Measurements from ENCODE around the gene ADM2.

DNA sequence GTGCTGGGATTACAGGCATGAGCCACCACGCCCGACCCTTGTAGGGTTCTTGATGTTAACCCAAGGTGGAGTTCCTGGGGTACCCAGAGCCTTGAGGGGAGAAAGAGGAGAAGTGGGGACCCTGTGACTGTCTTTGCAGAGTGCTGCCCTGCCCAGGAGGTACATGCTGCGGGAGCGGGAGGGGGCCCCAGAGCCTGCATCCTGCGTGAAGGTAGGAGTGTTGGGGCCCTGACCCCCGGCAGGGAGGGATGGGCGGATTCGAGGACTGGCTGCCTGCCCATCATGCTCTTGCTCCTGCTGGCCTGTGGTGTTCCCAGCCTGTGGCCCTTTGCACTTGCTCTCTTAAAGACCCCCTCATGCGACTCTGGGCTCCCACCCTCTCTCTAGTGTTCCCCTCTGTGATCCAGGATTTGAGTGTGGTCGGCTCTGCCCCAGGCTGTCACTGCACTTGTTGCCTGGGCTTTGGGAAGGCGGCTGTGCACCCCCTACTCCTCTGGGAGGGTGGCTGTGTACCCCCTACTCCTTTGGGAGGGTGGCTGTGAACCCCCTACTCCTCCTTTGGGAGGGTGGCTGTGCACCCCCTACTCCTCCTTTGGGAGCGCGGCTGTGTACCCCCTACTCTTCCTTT, 39.6 kb downstream of the ADM2 start:
- TF ChIP-seq, protein P1, sequence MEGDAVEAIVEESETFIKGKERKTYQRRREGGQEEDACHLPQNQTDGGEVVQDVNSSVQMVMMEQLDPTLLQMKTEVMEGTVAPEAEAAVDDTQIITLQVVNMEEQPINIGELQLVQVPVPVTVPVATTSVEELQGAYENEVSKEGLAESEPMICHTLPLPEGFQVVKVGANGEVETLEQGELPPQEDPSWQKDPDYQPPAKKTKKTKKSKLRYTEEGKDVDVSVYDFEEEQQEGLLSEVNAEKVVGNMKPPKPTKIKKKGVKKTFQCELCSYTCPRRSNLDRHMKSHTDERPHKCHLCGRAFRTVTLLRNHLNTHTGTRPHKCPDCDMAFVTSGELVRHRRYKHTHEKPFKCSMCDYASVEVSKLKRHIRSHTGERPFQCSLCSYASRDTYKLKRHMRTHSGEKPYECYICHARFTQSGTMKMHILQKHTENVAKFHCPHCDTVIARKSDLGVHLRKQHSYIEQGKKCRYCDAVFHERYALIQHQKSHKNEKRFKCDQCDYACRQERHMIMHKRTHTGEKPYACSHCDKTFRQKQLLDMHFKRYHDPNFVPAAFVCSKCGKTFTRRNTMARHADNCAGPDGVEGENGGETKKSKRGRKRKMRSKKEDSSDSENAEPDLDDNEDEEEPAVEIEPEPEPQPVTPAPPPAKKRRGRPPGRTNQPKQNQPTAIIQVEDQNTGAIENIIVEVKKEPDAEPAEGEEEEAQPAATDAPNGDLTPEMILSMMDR (conservative IDR thresholded peaks at IDR 0.05 in 1 of 2, IDR thresholded peaks at IDR 0.05 in 1 of 2; ENCODE audit: low read depth in 1 of 2, low read length in 2 of 2), result no peak
- TF ChIP-seq EZH2 (IDR thresholded peaks at IDR 0.05; ENCODE audit: low read length, missing control alignments), result no peak

Measured in fibroblast of lung (primary cell).